Measurements from ENCODE around the gene S100A7.
"Not testable (repeated sequence)": the region's sequence is repeated elsewhere in the genome, so short reads cannot be mapped to it uniquely, and the experiment has no call there.

Gene S100A7

DNA sequence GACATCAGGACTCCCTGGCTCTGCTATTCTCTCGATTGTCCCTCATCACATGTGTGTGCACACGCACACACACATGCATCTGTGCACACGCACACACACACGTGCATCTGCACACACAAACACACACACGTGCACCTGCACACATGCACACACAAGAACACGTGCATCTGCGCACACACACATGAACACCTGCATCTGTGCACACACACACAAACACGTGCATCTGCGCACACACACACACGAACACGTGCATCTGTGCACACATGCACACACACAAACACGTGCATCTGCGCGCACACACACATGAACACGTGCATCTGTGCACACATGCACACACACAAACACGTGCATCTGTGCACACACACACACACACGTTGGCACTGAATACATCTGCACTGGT is 29.4 kb downstream of the S100A7 start:
- no peak for DNase-seq
- ATAC-seq: no peak

DNA sequence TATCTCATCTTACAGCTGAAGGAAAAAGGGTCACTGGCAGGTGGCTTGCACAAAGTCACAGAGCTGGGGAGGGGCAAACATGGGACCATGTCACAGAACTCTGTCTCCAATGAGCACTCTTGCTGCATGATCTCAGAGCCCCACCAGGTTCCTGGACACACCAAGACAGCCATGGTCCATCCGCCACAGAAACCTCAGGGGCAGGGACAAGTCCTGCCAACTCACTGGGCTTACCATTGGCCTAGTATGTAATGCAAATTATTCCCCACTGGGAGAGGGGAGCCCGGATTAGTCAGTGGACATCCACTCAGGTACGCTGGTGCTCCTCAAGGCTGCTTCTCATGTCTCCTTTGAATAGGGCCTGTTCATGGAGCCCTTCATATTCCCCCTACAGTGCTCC is 29.9 kb downstream of the S100A7 start:
- no peak for DNase-seq
- no peak for ATAC-seq

DNA sequence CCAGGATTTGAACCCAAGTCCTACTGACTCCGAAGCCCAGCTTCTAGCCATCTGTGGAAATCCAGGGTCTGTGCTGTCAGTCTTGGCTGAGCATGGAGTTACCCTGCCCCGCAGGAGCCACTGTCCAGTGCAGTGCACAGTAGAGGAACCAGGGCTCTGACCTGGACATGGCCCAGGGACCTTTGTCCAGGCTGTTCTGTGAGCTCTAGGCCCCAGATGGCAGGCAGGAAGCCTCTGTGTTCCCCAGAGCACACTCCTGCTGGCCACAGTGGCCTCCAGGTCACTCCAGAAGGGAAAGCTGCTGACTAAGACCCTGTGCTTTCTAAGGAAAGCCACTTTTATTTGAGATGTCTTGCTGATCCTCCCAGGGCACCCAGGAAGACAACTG is 30.3 kb downstream of the S100A7 start:
- ATAC-seq (no peak), DNase-seq (no peak)

DNA sequence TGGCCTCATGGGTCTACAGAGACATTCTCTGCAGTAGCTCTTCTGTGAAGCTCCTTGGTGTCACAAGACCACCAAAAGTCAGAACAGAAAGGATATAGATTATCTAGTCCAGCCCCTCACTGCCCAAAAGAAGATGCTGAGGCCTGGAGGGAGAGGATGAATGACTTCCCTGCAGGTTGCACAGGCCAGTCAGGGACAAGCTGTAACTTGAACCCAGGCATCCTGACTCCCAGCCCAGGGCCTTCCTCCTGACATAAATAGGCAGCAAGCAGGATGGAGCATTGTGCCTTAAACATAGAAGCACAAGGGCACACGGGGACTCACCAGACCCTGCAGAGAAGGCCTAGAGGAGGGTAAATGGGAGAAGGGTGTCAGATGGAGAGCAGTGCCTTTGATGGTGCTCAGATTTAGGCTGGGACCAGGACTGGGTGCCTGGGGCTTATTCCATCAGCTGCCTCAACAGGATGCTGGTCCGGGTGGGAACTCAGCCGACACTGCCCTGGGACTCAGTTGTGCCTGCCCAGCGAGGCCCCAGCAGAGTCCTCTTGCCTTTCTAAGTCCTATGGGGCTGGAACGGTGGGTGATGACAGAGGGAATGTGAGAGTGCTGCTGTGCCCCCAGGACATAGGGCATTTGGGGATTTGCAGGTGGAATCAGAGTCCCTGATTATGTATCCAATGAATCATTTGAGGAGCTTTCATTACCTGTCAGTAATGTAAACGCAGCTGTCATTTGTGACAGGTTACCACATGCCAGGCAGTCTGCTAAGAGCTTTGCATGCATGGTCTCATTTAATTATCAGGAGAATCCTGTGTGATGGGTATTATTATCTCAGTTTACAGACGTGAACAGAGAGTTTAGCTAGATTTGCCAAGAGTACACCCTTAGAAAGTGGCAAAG is 30.9 kb downstream of the S100A7 start:
- ATAC-seq: no peak
- DNase-seq: no peak

DNA sequence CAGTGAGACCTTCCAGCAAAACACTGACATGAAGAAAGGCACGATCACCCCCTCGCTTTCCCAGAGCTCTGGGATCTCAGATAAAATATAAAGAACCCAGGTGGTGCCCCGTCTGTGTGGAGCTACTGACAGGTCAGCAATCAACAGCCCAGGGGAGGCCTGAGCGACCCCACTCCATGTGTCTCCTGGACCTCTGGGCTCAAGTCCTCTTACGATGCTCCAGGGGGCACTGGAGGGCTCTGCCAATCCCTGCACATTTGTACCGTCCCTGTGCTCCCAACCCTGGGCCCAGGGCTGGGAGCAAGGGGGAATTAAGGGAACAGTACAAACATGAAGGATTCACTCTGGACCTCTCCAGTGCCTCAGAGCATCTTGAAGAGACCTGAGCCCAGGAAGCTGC is 31.7 kb downstream of the S100A7 start:
- DNase-seq (no peak), ATAC-seq (no peak)

DNA sequence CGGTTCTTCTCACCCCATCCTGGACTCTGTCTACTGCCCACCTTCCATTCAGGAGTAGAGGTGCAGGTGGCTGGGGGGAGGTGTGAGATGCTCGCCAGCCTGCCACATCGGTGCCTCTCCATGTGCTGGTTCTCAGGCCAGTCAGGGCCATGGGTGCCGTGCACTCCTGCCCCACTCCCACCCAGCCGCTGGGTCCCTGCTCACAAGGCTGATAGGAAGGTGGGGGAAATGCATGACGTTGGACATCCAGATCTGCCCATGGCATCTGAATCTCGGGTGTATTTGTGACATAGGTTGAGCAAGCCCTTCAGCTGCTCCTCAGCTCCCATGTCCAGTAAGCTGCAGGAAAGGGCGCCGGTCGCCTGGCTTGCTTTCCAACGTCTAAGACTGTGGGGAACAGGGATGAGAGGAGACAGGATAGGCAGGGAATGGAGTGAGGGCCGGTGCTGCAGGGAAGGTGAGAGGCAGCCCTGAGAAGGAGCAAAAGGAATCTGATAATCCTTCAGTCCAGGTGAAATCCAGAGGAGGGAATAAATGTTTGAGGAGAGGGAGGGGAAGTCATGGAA is 32.3 kb downstream of the S100A7 start:
- ATAC-seq: no peak
- DNase-seq: no peak

DNA sequence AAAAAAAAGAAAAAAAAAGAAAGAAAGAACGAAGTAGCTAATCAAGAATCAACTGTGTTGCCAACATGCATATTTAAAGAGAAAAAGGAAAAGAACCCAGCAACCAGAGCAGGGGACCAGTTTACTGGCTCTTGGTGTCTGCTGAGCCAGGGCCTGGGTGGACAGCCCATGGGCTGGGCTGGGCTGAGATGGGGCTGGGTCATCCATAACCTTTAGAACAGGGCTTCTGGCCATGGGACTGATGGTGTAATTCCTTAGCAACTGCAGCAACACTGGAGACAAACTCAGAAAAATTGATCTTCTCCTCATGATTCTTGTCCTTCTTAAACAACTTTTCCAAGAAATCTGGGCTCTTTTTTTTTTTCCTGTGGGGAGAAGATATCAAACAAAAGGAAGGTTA is 33.6 kb downstream of the S100A7 start:
- ATAC-seq (no peak), DNase-seq (no peak)

DNA sequence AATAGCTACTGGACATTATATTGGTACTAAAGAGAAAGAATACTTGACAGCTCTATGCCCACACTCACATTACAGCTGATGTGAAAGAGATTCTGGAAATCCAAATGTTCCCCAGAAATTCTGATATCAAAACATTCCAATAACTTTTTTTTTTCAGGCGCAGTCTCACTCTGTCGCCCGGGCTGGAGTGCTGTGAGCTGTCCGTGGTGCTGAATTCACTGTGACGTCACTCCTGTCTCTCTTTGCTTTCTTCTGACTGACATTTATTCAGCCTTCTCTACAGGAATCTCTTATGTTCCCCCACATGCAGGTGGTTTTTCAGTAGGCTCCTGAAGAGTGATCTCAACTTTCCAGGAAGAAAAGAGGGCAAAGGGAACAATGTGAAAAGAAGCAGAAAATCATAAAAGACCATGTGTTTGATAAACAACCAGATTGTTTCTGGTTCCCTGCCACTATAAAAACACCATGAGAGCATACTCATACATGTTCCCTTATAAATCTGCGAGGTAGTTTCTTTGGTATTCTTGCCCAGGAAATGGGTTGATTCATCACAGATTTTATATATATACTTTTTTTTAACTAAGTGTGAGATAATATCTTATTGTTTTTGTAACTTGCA is 37.9 kb downstream of the S100A7 start:
- ATAC-seq: no peak
- peak; percentile 68 for DNase-seq

DNA sequence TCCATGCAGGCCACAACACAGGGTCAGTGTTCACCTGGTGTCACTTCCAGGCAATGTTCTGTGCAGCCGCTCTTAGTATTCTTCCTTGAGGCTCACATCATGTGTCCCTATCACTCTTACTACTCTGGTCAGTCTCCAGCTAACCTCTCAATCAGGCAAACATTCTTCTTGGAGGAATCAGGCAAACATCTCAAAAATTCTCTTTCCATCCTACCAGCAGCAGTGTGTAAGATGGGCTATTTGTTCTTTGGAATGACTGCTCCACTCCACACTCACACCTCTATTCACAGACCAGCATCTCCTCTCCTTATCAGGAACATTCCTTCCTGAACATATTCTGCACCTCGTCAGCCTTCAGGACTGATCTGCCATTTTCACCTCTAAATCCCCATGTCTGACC is 40.1 kb downstream of the S100A7 start:
- DNase-seq: no peak
- no peak for ATAC-seq

DNA sequence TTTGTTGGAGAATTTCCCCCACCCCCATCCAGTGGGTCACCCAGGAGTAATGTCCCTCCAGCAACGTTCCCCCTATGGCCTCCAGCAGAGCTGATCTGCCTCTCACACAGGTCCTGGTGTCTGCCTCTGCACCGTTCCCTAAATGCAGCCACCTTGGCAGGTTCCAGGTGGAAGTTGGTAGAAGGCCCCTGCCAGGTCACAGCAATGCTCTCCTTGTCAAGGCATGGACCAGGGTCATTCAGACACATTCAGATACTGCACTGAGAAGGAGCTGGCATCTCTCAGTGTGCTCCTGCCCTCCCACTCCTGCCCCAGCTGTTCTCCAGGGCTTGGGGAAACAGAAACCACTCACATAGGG is 41.0 kb downstream of the S100A7 start:
- not testable (repeated sequence) for DNase-seq, ATAC-seq

DNA sequence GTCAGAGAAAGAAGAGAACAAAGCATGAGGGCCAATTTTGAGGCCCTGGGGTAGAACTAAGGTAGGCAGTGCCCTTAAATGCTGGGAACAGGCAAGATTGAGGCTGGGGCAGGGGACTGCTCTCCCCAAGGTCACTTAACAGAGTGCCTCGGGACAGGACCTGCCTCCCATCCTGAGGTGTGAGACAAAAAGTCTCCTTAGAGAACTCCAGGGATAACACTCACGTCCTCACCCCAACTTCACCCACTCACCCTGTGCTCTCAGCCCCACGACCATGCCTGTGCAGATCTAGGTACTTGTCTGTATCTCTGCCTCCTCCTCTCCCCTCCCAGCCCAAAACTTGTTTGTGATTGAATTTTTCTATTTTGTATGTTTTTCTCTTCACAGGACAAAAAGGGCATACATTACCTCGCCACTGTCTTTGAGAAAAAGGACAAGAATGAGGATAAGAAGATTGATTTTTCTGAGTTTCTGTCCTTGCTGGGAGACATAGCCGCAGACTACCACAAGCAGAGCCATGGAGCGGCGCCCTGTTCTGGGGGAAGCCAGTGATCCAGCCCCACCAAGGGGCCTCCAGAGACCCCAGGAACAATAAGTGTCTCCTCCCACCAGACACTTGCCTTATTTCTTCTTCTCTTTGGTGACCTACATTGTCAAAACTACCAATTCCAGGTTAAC is 41.6 kb downstream of the S100A7 start:
- ATAC-seq: not testable (repeated sequence)

DNA sequence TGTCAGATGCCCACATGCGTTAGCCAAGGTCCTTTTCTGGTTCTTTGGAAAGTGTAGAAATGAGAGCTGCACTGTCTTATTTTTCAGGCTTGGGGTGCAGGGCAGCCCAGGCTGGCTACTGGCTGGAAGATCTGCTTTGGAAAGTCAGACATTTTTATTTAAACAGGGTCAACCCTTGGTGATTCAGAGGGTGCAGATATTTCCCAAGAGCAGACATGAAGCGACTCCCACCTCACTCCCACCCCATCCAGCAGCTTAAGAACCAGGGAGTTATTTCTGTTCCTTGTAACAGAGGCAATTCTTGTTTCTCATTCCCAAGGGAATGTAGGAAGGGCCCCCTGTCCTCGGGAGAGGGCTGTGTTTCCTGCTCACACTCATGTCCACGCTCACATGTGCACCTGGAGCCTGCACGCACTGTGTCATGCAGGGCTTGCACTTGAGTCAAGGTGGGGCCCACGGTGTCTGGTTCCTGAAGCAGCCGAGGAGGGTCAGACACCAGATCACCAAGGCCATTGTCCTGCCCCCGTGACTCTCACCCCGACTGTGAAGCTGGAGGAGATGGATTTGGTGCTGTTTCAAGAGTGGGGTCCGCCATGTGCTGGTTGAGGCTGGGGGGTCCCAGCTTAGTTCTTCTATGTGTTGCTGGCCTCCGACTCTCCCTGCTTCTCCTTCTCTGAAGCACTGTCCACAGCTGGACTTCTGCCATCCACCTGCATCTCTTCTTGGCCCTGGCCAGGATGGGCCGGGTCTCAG is 43.1 kb downstream of the S100A7 start:
- DNase-seq (no peak), ATAC-seq (no peak)

More for the DNA sequence above, 41.6 kb downstream of the S100A7 start:
- DNase-seq: not testable (repeated sequence)

DNA sequence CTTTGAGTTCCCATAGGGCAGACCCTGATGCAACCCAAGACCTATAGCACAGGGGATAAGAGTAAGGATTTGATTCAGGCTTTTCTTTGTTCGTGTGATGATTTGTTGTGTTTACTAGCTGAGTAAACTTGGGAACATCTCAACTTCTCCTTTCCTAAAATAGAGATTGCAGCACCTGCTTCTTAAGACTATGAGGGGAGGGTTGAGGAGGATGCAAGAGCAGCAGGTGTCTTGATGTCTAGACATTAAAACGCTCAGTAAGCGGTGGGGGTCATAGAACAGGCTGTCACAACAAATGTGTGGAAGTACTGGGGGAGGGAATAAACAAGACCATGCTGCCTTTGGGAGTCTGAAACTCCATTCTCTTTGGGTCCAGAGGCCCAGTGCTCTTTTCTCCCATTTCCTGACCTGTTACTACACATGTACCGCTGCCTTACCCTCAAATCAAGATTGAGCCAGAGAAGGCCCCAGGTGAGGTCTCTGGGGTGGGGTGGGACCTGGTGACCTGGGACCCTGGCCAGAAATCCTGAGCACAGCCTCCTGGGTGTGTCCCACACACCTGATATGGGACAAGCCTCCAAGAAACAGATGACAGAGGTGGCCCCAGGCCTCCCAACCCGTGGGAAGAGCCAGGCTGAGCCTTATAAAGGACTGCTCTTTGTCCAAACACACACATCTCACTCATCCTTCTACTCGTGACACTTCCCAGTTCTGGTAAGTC is 44.4 kb downstream of the S100A7 start, which contains the start of gene S100A7A:
Gene S100A7A (plus strand): TSS at position 671 of the 721 bp plus-strand sequence. CDS start 1,563 bp downstream, outside the sequence.
- DNase-seq (no peak), ATAC-seq (no peak)

DNA sequence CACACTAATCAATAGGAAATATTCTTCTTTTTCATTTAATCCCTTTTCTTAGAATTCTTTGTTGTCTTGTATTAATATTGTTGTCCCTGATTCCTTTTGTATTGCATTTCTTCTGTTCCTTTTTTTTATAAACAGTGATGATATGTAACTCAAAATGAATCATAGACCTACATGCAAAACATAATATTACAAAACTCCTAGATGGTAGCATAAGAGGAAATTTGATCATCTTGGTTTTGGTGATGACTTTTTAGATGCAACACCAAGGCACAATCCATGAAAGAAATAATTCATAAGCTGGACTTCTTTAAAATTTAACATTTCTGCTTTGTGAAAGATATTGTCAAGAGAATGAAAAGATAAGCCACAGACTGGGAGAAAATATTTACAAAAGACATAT is 46.5 kb downstream of the S100A7 start:
- DNase-seq, ATAC-seq: not testable (repeated sequence)

Measured in stimulated activated naive CD8-positive, alpha-beta T cell treated with anti-CD3 and anti-CD28 coated beads, Interleukin-15, Interleukin-2, amounts not matched to agents 100 U/mL and 50 U/mL, for 24 hours (primary cell).